ENCODE data around the gene RBM15B. TPM values are rescaled to one million over a fixed set of nuclear protein-coding genes. Genes with fewer than 3 reads are reported as not detected.

The RBM15B gene
- total RNA-seq, 1 donor from 2014 or later = 39.5 TPM

- Mint-ChIP-seq H3K4me1 (ENCODE audit: low read depth) (peaks cover 6% of the 10 kb centered on the region), H3K4me3 (ENCODE audit: unreplicated experiment) (no peak overlapping the region), H3K27me3 (ENCODE audit: low read depth) (no peaks in the 10 kb centered on the region), H3K36me3 (ENCODE audit: low read depth) (no peaks in the 10 kb centered on the region), H3K27ac (ENCODE audit: unreplicated experiment) (no peak overlapping the region), H3K9me3 (ENCODE audit: low read depth) (no peaks in the 10 kb centered on the region)
- DNase-seq (ENCODE audit: low spot score) = no peak
- TF ChIP-seq CTCF (IDR thresholded peaks at IDR 0.05) = no peak
Measured at GRCh38 chr3:51378726-51379125, 12.4 kb upstream of the RBM15B start.

- H3K36me3 Mint-ChIP-seq (ENCODE audit: low read depth) = no peaks in the 10 kb centered on the region
- no peak for DNase-seq (ENCODE audit: low spot score)
- H3K27me3 Mint-ChIP-seq (ENCODE audit: low read depth) = no peaks in the 10 kb centered on the region
- H3K4me3 Mint-ChIP-seq (ENCODE audit: unreplicated experiment) = no peak overlapping the region
- no peak for TF ChIP-seq CTCF (IDR thresholded peaks at IDR 0.05)
- H3K9me3 Mint-ChIP-seq (ENCODE audit: low read depth) = no peaks in the 10 kb centered on the region
- H3K27ac Mint-ChIP-seq (ENCODE audit: unreplicated experiment) = no peak overlapping the region
- H3K4me1 Mint-ChIP-seq (ENCODE audit: low read depth) = peaks cover 12% of the 10 kb centered on the region
Measured at GRCh38 chr3:51379301-51379700, 11.8 kb upstream of the RBM15B start.

- Mint-ChIP-seq H3K36me3 (ENCODE audit: low read depth) (no peaks in the 10 kb centered on the region), H3K4me1 (ENCODE audit: low read depth) (peaks cover 13% of the 10 kb centered on the region), H3K9me3 (ENCODE audit: low read depth) (no peaks in the 10 kb centered on the region), H3K27me3 (ENCODE audit: low read depth) (no peaks in the 10 kb centered on the region), H3K27ac (ENCODE audit: unreplicated experiment) (no peak overlapping the region), H3K4me3 (ENCODE audit: unreplicated experiment) (no peak overlapping the region)
- DNase-seq (ENCODE audit: low spot score) = no peak
- no peak for TF ChIP-seq CTCF (IDR thresholded peaks at IDR 0.05)
Measured at GRCh38 chr3:51379746-51380455, 11.2 kb upstream of the RBM15B start.

- Mint-ChIP-seq H3K36me3 (ENCODE audit: low read depth) (no peaks in the 10 kb centered on the region), H3K4me3 (ENCODE audit: unreplicated experiment) (no peak overlapping the region), H3K27me3 (ENCODE audit: low read depth) (no peaks in the 10 kb centered on the region), H3K4me1 (ENCODE audit: low read depth) (peaks cover 15% of the 10 kb centered on the region), H3K9me3 (ENCODE audit: low read depth) (no peaks in the 10 kb centered on the region), H3K27ac (ENCODE audit: unreplicated experiment) (no peak overlapping the region)
- DNase-seq (ENCODE audit: low spot score) = no peak
- TF ChIP-seq CTCF (IDR thresholded peaks at IDR 0.05) = no peak
Measured at GRCh38 chr3:51380601-51381332, 10.3 kb upstream of the RBM15B start.

- no peaks in the 10 kb centered on the region for H3K27me3 Mint-ChIP-seq (ENCODE audit: low read depth)
- peaks cover 21% of the 10 kb centered on the region for H3K4me1 Mint-ChIP-seq (ENCODE audit: low read depth)
- H3K9me3 Mint-ChIP-seq (ENCODE audit: low read depth) = no peaks in the 10 kb centered on the region
- H3K4me3 Mint-ChIP-seq (ENCODE audit: unreplicated experiment) = no peak overlapping the region
- no peak overlapping the region for H3K27ac Mint-ChIP-seq (ENCODE audit: unreplicated experiment)
- no peaks in the 10 kb centered on the region for H3K36me3 Mint-ChIP-seq (ENCODE audit: low read depth)
- no peak for DNase-seq (ENCODE audit: low spot score)
- no peak for TF ChIP-seq CTCF (IDR thresholded peaks at IDR 0.05)
Measured at GRCh38 chr3:51381333-51381705, 9.8 kb upstream of the RBM15B start.
